ENCODE results near the gene SUN1.

DNA sequence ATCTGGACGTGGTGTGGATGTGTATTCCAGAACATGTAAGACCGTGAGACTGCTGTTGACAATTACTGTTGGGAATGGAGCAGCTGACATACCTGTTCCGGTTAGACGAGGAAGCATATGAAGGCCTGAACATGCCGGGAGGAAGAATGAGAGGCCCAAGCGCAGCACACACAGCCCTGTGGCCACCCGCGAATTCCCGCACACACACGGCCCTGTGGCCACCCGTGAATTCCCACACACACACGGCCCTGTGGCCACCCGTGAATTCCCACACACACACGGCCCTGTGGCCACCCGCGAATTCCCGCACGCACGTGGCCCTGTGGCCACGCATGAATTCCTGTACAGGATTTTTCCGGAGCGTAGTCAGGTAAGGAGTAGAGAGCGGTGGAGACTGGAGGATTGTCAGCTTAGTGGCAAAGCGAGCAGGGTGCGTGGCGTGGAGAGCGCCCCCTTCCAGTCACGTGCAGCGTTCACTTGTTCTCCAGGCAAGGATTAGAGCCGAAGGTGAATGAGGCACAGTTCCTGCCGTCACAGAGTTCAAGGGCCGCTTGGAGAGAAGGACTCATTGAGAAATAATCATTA is 9.5 kb upstream of the SUN1 start:
- TF ChIP-seq CREB1 (CRISPR knock-in tag; IDR thresholded peaks at IDR 0.05; ENCODE audit: low read depth) (no peak), POLR2AphosphoS5 (IDR thresholded peaks at IDR 0.05; ENCODE audit: low read depth) (no peak), EZH2 (IDR thresholded peaks at IDR 0.05; ENCODE audit: low read depth, unreplicated experiment) (no peak), JUNB (IDR thresholded peaks at IDR 0.05; ENCODE audit: unreplicated experiment) (no peak), EZH2phosphoT487 (IDR thresholded peaks at IDR 0.05; ENCODE audit: unreplicated experiment) (no peak), ZNF114 (CRISPR knock-in tag; IDR thresholded peaks at IDR 0.05) (no peak)
- TF ChIP-seq, protein P1, sequence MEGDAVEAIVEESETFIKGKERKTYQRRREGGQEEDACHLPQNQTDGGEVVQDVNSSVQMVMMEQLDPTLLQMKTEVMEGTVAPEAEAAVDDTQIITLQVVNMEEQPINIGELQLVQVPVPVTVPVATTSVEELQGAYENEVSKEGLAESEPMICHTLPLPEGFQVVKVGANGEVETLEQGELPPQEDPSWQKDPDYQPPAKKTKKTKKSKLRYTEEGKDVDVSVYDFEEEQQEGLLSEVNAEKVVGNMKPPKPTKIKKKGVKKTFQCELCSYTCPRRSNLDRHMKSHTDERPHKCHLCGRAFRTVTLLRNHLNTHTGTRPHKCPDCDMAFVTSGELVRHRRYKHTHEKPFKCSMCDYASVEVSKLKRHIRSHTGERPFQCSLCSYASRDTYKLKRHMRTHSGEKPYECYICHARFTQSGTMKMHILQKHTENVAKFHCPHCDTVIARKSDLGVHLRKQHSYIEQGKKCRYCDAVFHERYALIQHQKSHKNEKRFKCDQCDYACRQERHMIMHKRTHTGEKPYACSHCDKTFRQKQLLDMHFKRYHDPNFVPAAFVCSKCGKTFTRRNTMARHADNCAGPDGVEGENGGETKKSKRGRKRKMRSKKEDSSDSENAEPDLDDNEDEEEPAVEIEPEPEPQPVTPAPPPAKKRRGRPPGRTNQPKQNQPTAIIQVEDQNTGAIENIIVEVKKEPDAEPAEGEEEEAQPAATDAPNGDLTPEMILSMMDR (conservative IDR thresholded peaks at IDR 0.05; ENCODE audit: low read depth in 2 of 2) = peak; percentile 68 to 82
- TF ChIP-seq, protein P2, sequence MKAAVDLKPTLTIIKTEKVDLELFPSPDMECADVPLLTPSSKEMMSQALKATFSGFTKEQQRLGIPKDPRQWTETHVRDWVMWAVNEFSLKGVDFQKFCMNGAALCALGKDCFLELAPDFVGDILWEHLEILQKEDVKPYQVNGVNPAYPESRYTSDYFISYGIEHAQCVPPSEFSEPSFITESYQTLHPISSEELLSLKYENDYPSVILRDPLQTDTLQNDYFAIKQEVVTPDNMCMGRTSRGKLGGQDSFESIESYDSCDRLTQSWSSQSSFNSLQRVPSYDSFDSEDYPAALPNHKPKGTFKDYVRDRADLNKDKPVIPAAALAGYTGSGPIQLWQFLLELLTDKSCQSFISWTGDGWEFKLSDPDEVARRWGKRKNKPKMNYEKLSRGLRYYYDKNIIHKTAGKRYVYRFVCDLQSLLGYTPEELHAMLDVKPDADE (IDR thresholded peaks at IDR 0.05) = no peak
- TF ChIP-seq, protein P3, sequence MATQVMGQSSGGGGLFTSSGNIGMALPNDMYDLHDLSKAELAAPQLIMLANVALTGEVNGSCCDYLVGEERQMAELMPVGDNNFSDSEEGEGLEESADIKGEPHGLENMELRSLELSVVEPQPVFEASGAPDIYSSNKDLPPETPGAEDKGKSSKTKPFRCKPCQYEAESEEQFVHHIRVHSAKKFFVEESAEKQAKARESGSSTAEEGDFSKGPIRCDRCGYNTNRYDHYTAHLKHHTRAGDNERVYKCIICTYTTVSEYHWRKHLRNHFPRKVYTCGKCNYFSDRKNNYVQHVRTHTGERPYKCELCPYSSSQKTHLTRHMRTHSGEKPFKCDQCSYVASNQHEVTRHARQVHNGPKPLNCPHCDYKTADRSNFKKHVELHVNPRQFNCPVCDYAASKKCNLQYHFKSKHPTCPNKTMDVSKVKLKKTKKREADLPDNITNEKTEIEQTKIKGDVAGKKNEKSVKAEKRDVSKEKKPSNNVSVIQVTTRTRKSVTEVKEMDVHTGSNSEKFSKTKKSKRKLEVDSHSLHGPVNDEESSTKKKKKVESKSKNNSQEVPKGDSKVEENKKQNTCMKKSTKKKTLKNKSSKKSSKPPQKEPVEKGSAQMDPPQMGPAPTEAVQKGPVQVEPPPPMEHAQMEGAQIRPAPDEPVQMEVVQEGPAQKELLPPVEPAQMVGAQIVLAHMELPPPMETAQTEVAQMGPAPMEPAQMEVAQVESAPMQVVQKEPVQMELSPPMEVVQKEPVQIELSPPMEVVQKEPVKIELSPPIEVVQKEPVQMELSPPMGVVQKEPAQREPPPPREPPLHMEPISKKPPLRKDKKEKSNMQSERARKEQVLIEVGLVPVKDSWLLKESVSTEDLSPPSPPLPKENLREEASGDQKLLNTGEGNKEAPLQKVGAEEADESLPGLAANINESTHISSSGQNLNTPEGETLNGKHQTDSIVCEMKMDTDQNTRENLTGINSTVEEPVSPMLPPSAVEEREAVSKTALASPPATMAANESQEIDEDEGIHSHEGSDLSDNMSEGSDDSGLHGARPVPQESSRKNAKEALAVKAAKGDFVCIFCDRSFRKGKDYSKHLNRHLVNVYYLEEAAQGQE (IDR thresholded peaks at IDR 0.05; ENCODE audit: unreplicated experiment) = no peak

Measured in GM23338 (cell line).